Measurements from ENCODE around the gene FNBP1.
"Not testable (repeated sequence)": the region's sequence is repeated elsewhere in the genome, so short reads cannot be mapped to it uniquely, and the experiment has no call there.

The FNBP1 gene

DNA sequence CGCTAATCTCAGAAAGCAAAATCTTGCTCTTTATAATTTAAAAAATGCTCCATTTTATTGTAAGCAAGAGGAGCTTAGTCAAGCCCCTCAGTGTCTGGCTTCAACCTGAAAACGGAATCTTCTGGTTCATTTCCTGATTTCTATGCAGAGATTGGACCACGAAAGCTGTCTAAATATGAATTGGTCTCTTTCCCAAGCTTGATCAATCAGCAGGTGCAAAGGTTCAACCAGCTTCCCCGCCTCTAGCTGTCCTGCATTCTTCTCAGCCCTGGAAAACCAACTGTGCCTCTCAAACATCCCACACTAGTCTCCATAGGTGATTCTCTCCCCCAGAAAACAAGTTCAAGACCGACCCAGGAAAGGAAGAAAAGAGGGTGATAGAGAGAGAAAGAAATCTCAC, 34.5 kb downstream of the FNBP1 start:
- H3K36me3 ChIP-seq (ENCODE audit: control insufficient read depth, low read length) = peaks cover 36% of the 10 kb centered on the region
- peaks cover 40% of the 10 kb centered on the region for H4K20me1 ChIP-seq (ENCODE audit: control insufficient read depth, insufficient read depth, low read depth, low read length)
- TF ChIP-seq, protein P1, sequence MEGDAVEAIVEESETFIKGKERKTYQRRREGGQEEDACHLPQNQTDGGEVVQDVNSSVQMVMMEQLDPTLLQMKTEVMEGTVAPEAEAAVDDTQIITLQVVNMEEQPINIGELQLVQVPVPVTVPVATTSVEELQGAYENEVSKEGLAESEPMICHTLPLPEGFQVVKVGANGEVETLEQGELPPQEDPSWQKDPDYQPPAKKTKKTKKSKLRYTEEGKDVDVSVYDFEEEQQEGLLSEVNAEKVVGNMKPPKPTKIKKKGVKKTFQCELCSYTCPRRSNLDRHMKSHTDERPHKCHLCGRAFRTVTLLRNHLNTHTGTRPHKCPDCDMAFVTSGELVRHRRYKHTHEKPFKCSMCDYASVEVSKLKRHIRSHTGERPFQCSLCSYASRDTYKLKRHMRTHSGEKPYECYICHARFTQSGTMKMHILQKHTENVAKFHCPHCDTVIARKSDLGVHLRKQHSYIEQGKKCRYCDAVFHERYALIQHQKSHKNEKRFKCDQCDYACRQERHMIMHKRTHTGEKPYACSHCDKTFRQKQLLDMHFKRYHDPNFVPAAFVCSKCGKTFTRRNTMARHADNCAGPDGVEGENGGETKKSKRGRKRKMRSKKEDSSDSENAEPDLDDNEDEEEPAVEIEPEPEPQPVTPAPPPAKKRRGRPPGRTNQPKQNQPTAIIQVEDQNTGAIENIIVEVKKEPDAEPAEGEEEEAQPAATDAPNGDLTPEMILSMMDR (IDR thresholded peaks at IDR 0.05; ENCODE audit: low read depth, low read length, poor library complexity, severe bottlenecking) = no peak
- no peak for TF ChIP-seq EZH2phosphoT487 (IDR thresholded peaks at IDR 0.05; ENCODE audit: borderline replicate concordance, low read length)
- peaks cover 25% of the 10 kb centered on the region for H3F3A ChIP-seq (ENCODE audit: control insufficient read depth, insufficient read depth)
- H3K4me2 ChIP-seq (ENCODE audit: low read length) = peak overlapping the region; percentile 59
- H3K79me2 ChIP-seq (ENCODE audit: control insufficient read depth, low read length) = peaks cover 98% of the 10 kb centered on the region
- no peaks in the 10 kb centered on the region for H3K9me2 ChIP-seq (replicated peaks; ENCODE audit: control insufficient read depth, low read length)
- H3K27me3 ChIP-seq (ENCODE audit: control insufficient read depth, low read length) = no peaks in the 10 kb centered on the region
- H3K27ac ChIP-seq (ENCODE audit: low read depth, low read length) = peak overlapping the region; percentile 36
- H3K4me3 ChIP-seq (ENCODE audit: low read length) = no peak overlapping the region
- peaks cover 98% of the 10 kb centered on the region for H3K4me1 ChIP-seq (ENCODE audit: control insufficient read depth, low read length)
- no peaks in the 10 kb centered on the region for H3K9me3 ChIP-seq (ENCODE audit: control insufficient read depth, insufficient read depth, low read length)

DNA sequence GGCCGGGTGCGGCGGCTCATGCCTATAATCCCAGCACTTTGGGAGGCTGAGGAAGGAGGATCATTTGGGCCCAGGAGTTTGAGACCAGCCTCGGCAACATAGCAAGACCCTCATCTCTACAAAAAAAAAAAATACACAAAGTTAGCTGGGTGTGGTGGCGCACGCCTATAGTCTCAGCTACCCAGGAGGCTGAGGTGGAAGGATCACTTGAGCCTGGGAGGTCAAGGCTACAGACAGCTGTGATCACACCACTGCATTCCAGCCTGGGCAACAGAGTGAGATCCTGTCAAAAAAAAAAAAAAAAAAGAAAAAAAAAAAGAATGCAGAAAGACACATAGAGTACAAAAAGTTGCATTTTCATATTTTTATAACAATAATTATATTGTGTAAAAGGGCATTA, 36.0 kb downstream of the FNBP1 start:
- Histone ChIP-seq H3K4me2 (ENCODE audit: low read length) (peak overlapping the region; percentile 59), H3K79me2 (ENCODE audit: control insufficient read depth, low read length) (peaks cover 98% of the 10 kb centered on the region), H3F3A (ENCODE audit: control insufficient read depth, insufficient read depth) (peaks cover 27% of the 10 kb centered on the region), H4K20me1 (ENCODE audit: control insufficient read depth, insufficient read depth, low read depth, low read length) (peaks cover 35% of the 10 kb centered on the region), H3K4me1 (ENCODE audit: control insufficient read depth, low read length) (peaks cover 98% of the 10 kb centered on the region), H3K27ac (ENCODE audit: low read depth, low read length) (peak overlapping the region; percentile 46), H3K36me3 (ENCODE audit: control insufficient read depth, low read length) (peaks cover 46% of the 10 kb centered on the region)
- H3K9me2 ChIP-seq (replicated peaks; ENCODE audit: control insufficient read depth, low read length); H3K4me3 ChIP-seq (ENCODE audit: low read length); H3K27me3 ChIP-seq (ENCODE audit: control insufficient read depth, low read length); H3K9me3 ChIP-seq (ENCODE audit: control insufficient read depth, insufficient read depth, low read length): not testable (repeated sequence)

- Histone ChIP-seq H3K4me2 (ENCODE audit: low read length) (peak overlapping the region; percentile 52), H3K79me2 (ENCODE audit: control insufficient read depth, low read length) (peaks cover 100% of the 10 kb centered on the region), H3K9me2 (replicated peaks; ENCODE audit: control insufficient read depth, low read length) (no peaks in the 10 kb centered on the region), H3K4me3 (ENCODE audit: low read length) (peak overlapping the region; percentile 5; the same call in 1 of the 2 replicates), H3K9me3 (ENCODE audit: control insufficient read depth, insufficient read depth, low read length) (no peaks in the 10 kb centered on the region), H3K4me1 (ENCODE audit: control insufficient read depth, low read length) (peaks cover 95% of the 10 kb centered on the region), H3K27me3 (ENCODE audit: control insufficient read depth, low read length) (no peaks in the 10 kb centered on the region), H3F3A (ENCODE audit: control insufficient read depth, insufficient read depth) (peaks cover 27% of the 10 kb centered on the region), H4K20me1 (ENCODE audit: control insufficient read depth, insufficient read depth, low read depth, low read length) (peaks cover 21% of the 10 kb centered on the region), H3K36me3 (ENCODE audit: control insufficient read depth, low read length) (peaks cover 40% of the 10 kb centered on the region), H3K27ac (ENCODE audit: low read depth, low read length) (peak overlapping the region; percentile 5; the same call in 1 of the 2 replicates)
- no peak for TF ChIP-seq EZH2phosphoT487 (IDR thresholded peaks at IDR 0.05; ENCODE audit: borderline replicate concordance, low read length)
- TF ChIP-seq, protein P1 (IDR thresholded peaks at IDR 0.05; ENCODE audit: low read depth, low read length, poor library complexity, severe bottlenecking) = no peak
Observed at GRCh38 chr9:130003943-130004552, 38.9 kb downstream of the FNBP1 start.

DNA sequence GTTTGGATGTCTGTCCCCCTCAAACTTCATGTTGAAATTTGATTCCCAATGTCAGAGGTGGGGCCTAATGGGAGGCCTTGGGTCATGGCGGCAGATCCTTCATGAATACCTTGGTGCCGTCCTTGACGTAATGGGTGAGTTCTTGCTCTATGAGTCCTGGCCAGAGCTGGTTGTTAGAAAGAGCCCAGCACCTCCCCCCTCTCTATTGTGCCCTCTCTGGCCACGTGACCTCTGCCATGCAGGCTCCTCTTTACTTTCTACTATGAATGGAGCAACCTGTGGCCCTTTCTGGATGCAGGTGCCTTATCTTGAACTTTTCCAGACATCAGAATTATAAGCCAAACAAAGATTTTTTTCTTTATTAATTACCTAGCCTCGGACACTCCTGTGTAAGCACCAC, 40.7 kb downstream of the FNBP1 start:
- Histone ChIP-seq H3K4me2 (ENCODE audit: low read length) (0 out of 2 replicates have a peak overlapping the region, but pooled peaks have one; percentile 30), H3K9me3 (ENCODE audit: control insufficient read depth, insufficient read depth, low read length) (no peaks in the 10 kb centered on the region), H3K36me3 (ENCODE audit: control insufficient read depth, low read length) (peaks cover 44% of the 10 kb centered on the region), H3K27me3 (ENCODE audit: control insufficient read depth, low read length) (no peaks in the 10 kb centered on the region), H3K79me2 (ENCODE audit: control insufficient read depth, low read length) (peaks cover 100% of the 10 kb centered on the region), H3K27ac (ENCODE audit: low read depth, low read length) (peak overlapping the region; percentile 23; the same call in 1 of the 2 replicates), H4K20me1 (ENCODE audit: control insufficient read depth, insufficient read depth, low read depth, low read length) (peaks cover 14% of the 10 kb centered on the region), H3K9me2 (replicated peaks; ENCODE audit: control insufficient read depth, low read length) (no peaks in the 10 kb centered on the region), H3K4me3 (ENCODE audit: low read length) (no peak overlapping the region), H3F3A (ENCODE audit: control insufficient read depth, insufficient read depth) (peaks cover 26% of the 10 kb centered on the region), H3K4me1 (ENCODE audit: control insufficient read depth, low read length) (peaks cover 95% of the 10 kb centered on the region)
- TF ChIP-seq, protein P1 (IDR thresholded peaks at IDR 0.05; ENCODE audit: low read depth, low read length, poor library complexity, severe bottlenecking) = no peak
- no peak for TF ChIP-seq EZH2phosphoT487 (IDR thresholded peaks at IDR 0.05; ENCODE audit: borderline replicate concordance, low read length)

Data from DOHH2 (cell line).